ENCODE results near the gene ITGA1. TPM values are rescaled to one million over a fixed set of nuclear protein-coding genes. Genes with fewer than 3 reads are reported as not detected.
A peak's percentile ranks its signal among the peaks of the same experiment; 100 is the strongest.

The ITGA1 gene
- polyA plus RNA-seq, 3 donors, result 0.33 to 0.89 (median 0.79) TPM

DNA sequence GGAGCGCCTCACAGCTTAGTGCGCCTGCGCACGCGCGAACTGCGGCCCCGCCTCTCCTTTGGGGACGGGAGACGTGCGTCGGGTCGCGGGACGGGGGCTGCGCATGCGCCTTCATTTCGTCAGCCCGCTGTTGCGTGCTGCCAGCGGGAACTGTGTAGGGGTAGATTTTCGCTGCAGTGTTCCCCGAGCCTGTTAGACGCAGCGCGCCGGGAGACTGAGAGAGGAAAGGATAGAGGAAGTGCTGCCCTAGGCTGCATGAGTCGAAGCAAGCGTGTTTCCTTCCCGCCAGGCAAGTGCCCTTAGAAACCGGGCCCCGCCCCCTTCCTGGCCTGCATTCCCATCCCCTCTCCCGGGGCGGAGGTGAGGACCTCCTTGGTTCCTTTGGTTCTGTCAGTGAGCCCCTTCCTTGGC lies 12.3 kb downstream of the ITGA1 start:
- TF ChIP-seq, protein P1, sequence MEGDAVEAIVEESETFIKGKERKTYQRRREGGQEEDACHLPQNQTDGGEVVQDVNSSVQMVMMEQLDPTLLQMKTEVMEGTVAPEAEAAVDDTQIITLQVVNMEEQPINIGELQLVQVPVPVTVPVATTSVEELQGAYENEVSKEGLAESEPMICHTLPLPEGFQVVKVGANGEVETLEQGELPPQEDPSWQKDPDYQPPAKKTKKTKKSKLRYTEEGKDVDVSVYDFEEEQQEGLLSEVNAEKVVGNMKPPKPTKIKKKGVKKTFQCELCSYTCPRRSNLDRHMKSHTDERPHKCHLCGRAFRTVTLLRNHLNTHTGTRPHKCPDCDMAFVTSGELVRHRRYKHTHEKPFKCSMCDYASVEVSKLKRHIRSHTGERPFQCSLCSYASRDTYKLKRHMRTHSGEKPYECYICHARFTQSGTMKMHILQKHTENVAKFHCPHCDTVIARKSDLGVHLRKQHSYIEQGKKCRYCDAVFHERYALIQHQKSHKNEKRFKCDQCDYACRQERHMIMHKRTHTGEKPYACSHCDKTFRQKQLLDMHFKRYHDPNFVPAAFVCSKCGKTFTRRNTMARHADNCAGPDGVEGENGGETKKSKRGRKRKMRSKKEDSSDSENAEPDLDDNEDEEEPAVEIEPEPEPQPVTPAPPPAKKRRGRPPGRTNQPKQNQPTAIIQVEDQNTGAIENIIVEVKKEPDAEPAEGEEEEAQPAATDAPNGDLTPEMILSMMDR (IDR thresholded peaks at IDR 0.05), result no peak
- peaks cover 0 to 3% (median 0%) of the 10 kb centered on the region in 3 donors for H3K27me3 Mint-ChIP-seq (ENCODE audit: low read depth in 3 of 3)
- Histone ChIP-seq H3K9ac (ENCODE audit: insufficient read depth, low read length, poor library complexity, severe bottlenecking) (peak overlapping the region; percentile 89), H4K20me1 (ENCODE audit: insufficient read depth, low read length) (no peaks in the 10 kb centered on the region), H2AFZ (ENCODE audit: insufficient read depth, low read depth, low read length, poor library complexity, severe bottlenecking) (peak overlapping the region; percentile 80), H3K79me2 (ENCODE audit: insufficient read depth, low read length) (peaks cover 50% of the 10 kb centered on the region), H3K4me1 (ENCODE audit: control insufficient read depth in 1 of 2, insufficient read depth in 2 of 2, low read length in 2 of 2) (peaks cover 52 to 69% of the 10 kb centered on the region in 2 donors), H3K27ac (ENCODE audit: low read depth in 1 of 2, low read length in 2 of 2) (peak overlapping the region; percentile 98 to 100), H3K27me3 (ENCODE audit: control insufficient read depth in 2 of 2, insufficient read depth in 2 of 2, low read length in 2 of 2) (no peaks in the 10 kb centered on the region), H3K4me3 (replicated peaks in 1 of 3; ENCODE audit: low read depth in 2 of 3, low read length in 3 of 3) (peak overlapping the region; percentile 63 to 85 (median 81)), H3K4me2 (replicated peaks; ENCODE audit: extremely low read depth, low read length, poor library complexity, severe bottlenecking) (peak overlapping the region; percentile 76), H3K9me3 (replicated peaks in 1 of 2; ENCODE audit: control insufficient read depth in 1 of 2, insufficient read depth in 1 of 2, low read length in 2 of 2) (no peaks in the 10 kb centered on the region), H3K36me3 (replicated peaks in 1 of 2; ENCODE audit: control insufficient read depth in 1 of 2, insufficient read depth in 2 of 2, low read length in 2 of 2) (no peaks in the 10 kb centered on the region)
- H3K27ac Mint-ChIP-seq, result peak overlapping the region; percentile 91 to 99 (median 97)
- peaks cover 3 to 5% of the 10 kb centered on the region in 2 donors for H3K36me3 Mint-ChIP-seq
- DNase-seq, result peak; percentile 98 to 100 (median 99)
- peak overlapping the region; percentile 91 to 94 for H3K4me3 Mint-ChIP-seq
- H3K9me3 Mint-ChIP-seq, result peaks cover 0 to 2% (median 0%) of the 10 kb centered on the region in 7 donors
- intact Hi-C loops (cut with micrococcal nuclease), result loop anchor here in 1 of 2 donors (10.0 kb wide), 1 partner anchor 1505 kb away; no protein-coding TSS in a partner anchor
- WGBS (ENCODE audit: insufficient coverage), result under 1% methylated on average over 28 of the region's 34 CpGs
- H3K4me1 Mint-ChIP-seq, result peaks cover 64% of the 10 kb centered on the region

DNA sequence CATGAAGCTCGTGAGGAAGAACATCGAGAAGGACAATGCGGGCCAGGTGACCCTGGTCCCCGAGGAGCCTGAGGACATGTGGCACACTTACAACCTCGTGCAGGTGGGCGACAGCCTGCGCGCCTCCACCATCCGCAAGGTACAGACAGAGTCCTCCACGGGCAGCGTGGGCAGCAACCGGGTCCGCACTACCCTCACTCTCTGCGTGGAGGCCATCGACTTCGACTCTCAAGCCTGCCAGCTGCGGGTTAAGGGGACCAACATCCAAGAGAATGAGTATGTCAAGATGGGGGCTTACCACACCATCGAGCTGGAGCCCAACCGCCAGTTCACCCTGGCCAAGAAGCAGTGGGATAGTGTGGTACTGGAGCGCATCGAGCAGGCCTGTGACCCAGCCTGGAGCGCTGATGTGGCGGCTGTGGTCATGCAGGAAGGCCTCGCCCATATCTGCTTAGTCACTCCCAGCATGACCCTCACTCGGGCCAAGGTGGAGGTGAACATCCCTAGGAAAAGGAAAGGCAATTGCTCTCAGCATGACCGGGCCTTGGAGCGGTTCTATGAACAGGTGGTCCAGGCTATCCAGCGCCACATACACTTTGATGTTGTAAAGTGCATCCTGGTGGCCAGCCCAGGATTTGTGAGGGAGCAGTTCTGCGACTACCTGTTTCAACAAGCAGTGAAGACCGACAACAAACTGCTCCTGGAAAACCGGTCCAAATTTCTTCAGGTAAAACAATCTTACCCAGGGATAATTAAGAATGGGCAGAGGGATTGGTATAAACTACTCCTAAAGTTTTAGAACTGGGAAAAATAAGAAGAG lies 12.9 kb downstream of the ITGA1 start:
- H3K9me3 Mint-ChIP-seq, result peaks cover 0 to 3% (median 0%) of the 10 kb centered on the region in 7 donors
- Histone ChIP-seq H4K20me1 (ENCODE audit: insufficient read depth, low read length) (no peaks in the 10 kb centered on the region), H3K36me3 (replicated peaks in 1 of 2; ENCODE audit: control insufficient read depth in 1 of 2, insufficient read depth in 2 of 2, low read length in 2 of 2) (no peaks in the 10 kb centered on the region), H3K9me3 (replicated peaks in 1 of 2; ENCODE audit: control insufficient read depth in 1 of 2, insufficient read depth in 1 of 2, low read length in 2 of 2) (no peaks in the 10 kb centered on the region), H3K4me2 (replicated peaks; ENCODE audit: extremely low read depth, low read length, poor library complexity, severe bottlenecking) (peak overlapping the region; percentile 76), H3K27ac (ENCODE audit: low read depth in 1 of 2, low read length in 2 of 2) (peak overlapping the region; percentile 98 to 100), H3K4me1 (ENCODE audit: control insufficient read depth in 1 of 2, insufficient read depth in 2 of 2, low read length in 2 of 2) (peaks cover 58 to 76% of the 10 kb centered on the region in 2 donors), H3K79me2 (ENCODE audit: insufficient read depth, low read length) (peaks cover 50% of the 10 kb centered on the region), H3K4me3 (replicated peaks in 1 of 3; ENCODE audit: low read depth in 2 of 3, low read length in 3 of 3) (peak overlapping the region; percentile 63 to 85 (median 81)), H3K27me3 (ENCODE audit: control insufficient read depth in 2 of 2, insufficient read depth in 2 of 2, low read length in 2 of 2) (no peaks in the 10 kb centered on the region), H3K9ac (ENCODE audit: insufficient read depth, low read length, poor library complexity, severe bottlenecking) (peak overlapping the region; percentile 89), H2AFZ (ENCODE audit: insufficient read depth, low read depth, low read length, poor library complexity, severe bottlenecking) (peak overlapping the region; percentile 69)
- H3K4me3 Mint-ChIP-seq, result peak overlapping the region; percentile 91 to 94
- intact Hi-C loops (cut with micrococcal nuclease), result no loop called here
- peaks cover 0 to 3% (median 0%) of the 10 kb centered on the region in 3 donors for H3K27me3 Mint-ChIP-seq (ENCODE audit: low read depth in 3 of 3)
- peaks cover 3 to 8% of the 10 kb centered on the region in 2 donors for H3K36me3 Mint-ChIP-seq
- peak; percentile 69 to 80 (median 69) for DNase-seq
- peaks cover 70% of the 10 kb centered on the region for H3K4me1 Mint-ChIP-seq
- H3K27ac Mint-ChIP-seq, result peak overlapping the region; percentile 91 to 99 (median 97)
- WGBS (ENCODE audit: insufficient coverage), result 4% methylated on average over 28 of the region's 31 CpGs
- TF ChIP-seq, protein P1 (IDR thresholded peaks at IDR 0.05), result no peak

Data from CD14-positive monocyte (primary cell).